NCI-H2227 treated with DMSO at 0.1 percent for 48 hours (cell line): Measurements from ENCODE around the gene MTARC2.

ENCODE experiments used
- DNase-seq: peaks from one replicate; lab custom pipeline; 2025; lab: John Stamatoyannopoulos, UW

Gene MTARC2

GRCh38 chr1:220803401-220804201, 55.5 kb downstream of the MTARC2 start:
- peak; percentile 7 for DNase-seq

GRCh38 chr1:220804202-220804586, 56.1 kb downstream of the MTARC2 start:
- DNase-seq = no peak

- no peak for DNase-seq
Measured at GRCh38 chr1:220806408-220806807, 58.3 kb downstream of the MTARC2 start.

- DNase-seq = no peak
Measured at GRCh38 chr1:220807726-220808125, 59.6 kb downstream of the MTARC2 start.

GRCh38 chr1:220808345-220809186, 60.4 kb downstream of the MTARC2 start:
- DNase-seq = peak; percentile 98

GRCh38 chr1:220809187-220809550, 61.0 kb downstream of the MTARC2 start:
- no peak for DNase-seq

- DNase-seq = no peak
Measured at GRCh38 chr1:220809704-220810103, 61.6 kb downstream of the MTARC2 start.

GRCh38 chr1:220810179-220810653, 62.1 kb downstream of the MTARC2 start:
- DNase-seq = peak; percentile 79

- DNase-seq = no peak
Measured at GRCh38 chr1:220810963-220811362, 62.8 kb downstream of the MTARC2 start.

GRCh38 chr1:220811695-220812094, 63.6 kb downstream of the MTARC2 start:
- DNase-seq = no peak

GRCh38 chr1:220812308-220812707, 64.2 kb downstream of the MTARC2 start:
- DNase-seq = no peak

GRCh38 chr1:220813013-220813412, 64.9 kb downstream of the MTARC2 start:
- no peak for DNase-seq

- no peak for DNase-seq
Measured at GRCh38 chr1:220815409-220815808, 67.3 kb downstream of the MTARC2 start.

- DNase-seq = no peak
Measured at GRCh38 chr1:220817907-220818306, 69.8 kb downstream of the MTARC2 start.

- no peak for DNase-seq
Measured at GRCh38 chr1:220818421-220819173, 70.5 kb downstream of the MTARC2 start.

GRCh38 chr1:220819467-220820026, 71.4 kb downstream of the MTARC2 start:
- no peak for DNase-seq

- DNase-seq = no peak
Measured at GRCh38 chr1:220824031-220824989, 76.2 kb downstream of the MTARC2 start.

- DNase-seq = no peak
Measured at GRCh38 chr1:220825819-220826551, 77.9 kb downstream of the MTARC2 start.

- no peak for DNase-seq
Measured at GRCh38 chr1:220826729-220827128, 78.6 kb downstream of the MTARC2 start.
